WTC11 (cell line): ENCODE measurements around the gene MX2. TPM values are rescaled to one million over a fixed set of nuclear protein-coding genes. Genes with fewer than 3 reads are reported as not detected.
A peak's percentile ranks its signal among the peaks of the same experiment; 100 is the strongest.

Experiments
- ATAC-seq: fragments of 200-7000 bp; cut with Tn5 transposase; 2 replicates; pipeline ENCODE4 v1.10.0; 2021; ENCODE audit warnings: mild to moderate bottlenecking, moderate library complexity
- CTCF ChIA-PET: fragments of 300-600 bp; sonication (Branson Sonifier 250); formaldehyde crosslinking; loops from one replicate; lab custom pipeline; 2021; ENCODE audit warnings: antibody characterized with exemption; lab: Charles Lee
- POLR2A ChIA-PET: fragments of 350-600 bp; sonication (Branson Sonifier 250); formaldehyde crosslinking; loops from one replicate; lab custom pipeline; 2021; ENCODE audit warnings: antibody characterized with exemption; lab: Charles Lee
- DNase-seq: peaks from one replicate; pipeline ENCODE4 v3.0.0; 2021; ENCODE audit warnings: low spot score
- H3K27ac Mint-ChIP-seq: 2 replicates; pipeline ENCODE4 v1.8.0; 2021; ENCODE audit warnings: mixed read lengths
- H3K27me3 Mint-ChIP-seq: 2 replicates; pipeline ENCODE4 v1.8.0; 2021; ENCODE audit warnings: low read depth, mild to moderate bottlenecking, moderate library complexity, mixed read lengths
- H3K36me3 Mint-ChIP-seq: 2 replicates; pipeline ENCODE4 v1.8.0; 2021; ENCODE audit warnings: mixed read lengths
- H3K4me1 Mint-ChIP-seq: 2 replicates; pipeline ENCODE4 v1.8.0; 2022; ENCODE audit warnings: mixed read lengths
- H3K4me3 Mint-ChIP-seq: 2 replicates; pipeline ENCODE4 v1.8.0; 2021; ENCODE audit warnings: mild to moderate bottlenecking, moderate library complexity, mixed read lengths
- H3K9me3 Mint-ChIP-seq: 2 replicates; pipeline ENCODE4 v1.8.0; 2021; ENCODE audit warnings: mixed read lengths
- ARID4B ChIP-seq: sonication (generic); formaldehyde crosslinking; IDR thresholded peaks from 2 replicates; pipeline ENCODE4 v1.8.0; 2023; ENCODE audit warnings: missing genetic modification reagents, mild to moderate bottlenecking, borderline replicate concordance
- EMX1 ChIP-seq: fragments of 250-450 bp; sonication (Bioruptor Pico); IDR thresholded peaks from 2 replicates; pipeline ENCODE4 v1.8.0; 2021; ENCODE audit warnings: mild to moderate bottlenecking
- GABPB1 ChIP-seq: sonication (generic); formaldehyde crosslinking; IDR thresholded peaks from 2 replicates; pipeline ENCODE4 v1.8.1; 2023; ENCODE audit warnings: mild to moderate bottlenecking, missing genetic modification reagents
- HMGA2 ChIP-seq: fragments of 250-450 bp; sonication (Bioruptor Pico); IDR thresholded peaks from 2 replicates; pipeline ENCODE4 v1.4.0; 2021; ENCODE audit warnings: mild to moderate bottlenecking, moderate library complexity
- HMGXB4 ChIP-seq: sonication (generic); formaldehyde crosslinking; IDR thresholded peaks from 2 replicates; pipeline ENCODE4 v1.8.1; 2023; ENCODE audit warnings: mild to moderate bottlenecking, moderate library complexity, missing genetic modification reagents
- KAT7 ChIP-seq: sonication (generic); formaldehyde crosslinking; IDR thresholded peaks from 2 replicates; pipeline ENCODE4 v1.8.1; 2023; ENCODE audit warnings: missing genetic modification reagents, mild to moderate bottlenecking, borderline replicate concordance
- PREB ChIP-seq: sonication (generic); formaldehyde crosslinking; IDR thresholded peaks from 2 replicates; pipeline ENCODE4 v1.8.1; 2022; ENCODE audit warnings: mild to moderate bottlenecking, missing genetic modification reagents, moderate library complexity, borderline replicate concordance
- PRRX2 ChIP-seq: fragments of 250-450 bp; sonication (Bioruptor Pico); IDR thresholded peaks from 2 replicates; pipeline ENCODE4 v1.8.0; 2021; ENCODE audit warnings: mild to moderate bottlenecking
- RORB ChIP-seq: fragments of 250-450 bp; sonication (Bioruptor Pico); IDR thresholded peaks from 2 replicates; pipeline ENCODE4 v1.9.0; 2021; ENCODE audit warnings: mild to moderate bottlenecking
- SMAD3 ChIP-seq: sonication (generic); formaldehyde crosslinking; IDR thresholded peaks from 2 replicates; pipeline ENCODE4 v1.8.0; 2022; ENCODE audit warnings: missing genetic modification reagents, mild to moderate bottlenecking, borderline replicate concordance
- STAT6 ChIP-seq: sonication (generic); formaldehyde crosslinking; conservative IDR thresholded peaks from 2 replicates; pipeline ENCODE4 v1.8.1; 2023; ENCODE audit warnings: mild to moderate bottlenecking, low read depth, missing genetic modification reagents, moderate library complexity
- ZMAT4 ChIP-seq: fragments of 250-450 bp; sonication (Bioruptor Pico); IDR thresholded peaks from 2 replicates; pipeline ENCODE4 v1.9.0; 2021; ENCODE audit warnings: mild to moderate bottlenecking
- ZSCAN18 ChIP-seq: fragments of 250-450 bp; sonication (Bioruptor Pico); IDR thresholded peaks from 2 replicates; pipeline ENCODE4 v2.1.2; 2022; ENCODE audit warnings: mild to moderate bottlenecking, moderate library complexity
- total RNA-seq: library from RNA; stranded (reverse); gene quantifications from 3 replicates; pipeline ENCODE4 v1.2.3, GENCODE V29; 2021

Gene MX2
- total RNA-seq, 1 experiment from 2014 or later, result 2.6 TPM

- no peaks in the 10 kb centered on the region for H3K36me3 Mint-ChIP-seq
- no peak for ATAC-seq
- POLR2A ChIA-PET, result interaction anchor here (0.6 to 1.2 kb wide), 2 partner anchors 9 to 34 kb away, joined by 3 read pairs; no protein-coding TSS in a partner anchor
Measured at GRCh38 chr21:41317063-41317392, 44.8 kb upstream of the MX2 start.

GRCh38 chr21:41317458-41317857 is 44.4 kb upstream of the MX2 start:
- Mint-ChIP-seq H3K4me1 (peaks cover 14% of the 10 kb centered on the region), H3K4me3 (peak overlapping the region; percentile 78), H3K27ac (peak overlapping the region; percentile 30), H3K9me3 (no peaks in the 10 kb centered on the region), H3K27me3 (peaks cover 24% of the 10 kb centered on the region), H3K36me3 (no peaks in the 10 kb centered on the region)
- ChIA-PET CTCF (no interaction called here), POLR2A (interaction anchor here (0.6 to 1.2 kb wide), 2 partner anchors 9 to 34 kb away, joined by 3 read pairs; no protein-coding TSS in a partner anchor)
- TF ChIP-seq EMX1 (CRISPR knock-in tag) (no peak), SMAD3 (no peak), RORB (no peak), ZSCAN18 (CRISPR knock-in tag) (no peak), ARID4B (CRISPR knock-in tag) (no peak), PRRX2 (CRISPR knock-in tag) (no peak), ZMAT4 (CRISPR knock-in tag) (no peak), KAT7 (CRISPR knock-in tag) (no peak), GABPB1 (no peak), HMGA2 (CRISPR knock-in tag) (no peak)
- ATAC-seq (no peak), DNase-seq (no peak)

More at GRCh38 chr21:41317063-41317392, 44.8 kb upstream of the MX2 start:
- no peak for DNase-seq
- Mint-ChIP-seq H3K27ac (no peak overlapping the region), H3K9me3 (no peaks in the 10 kb centered on the region), H3K4me1 (peaks cover 11% of the 10 kb centered on the region), H3K27me3 (peaks cover 24% of the 10 kb centered on the region), H3K4me3 (peak overlapping the region; percentile 78)
- CTCF ChIA-PET, result interaction anchor here (1.1 to 1.6 kb wide), 3 partner anchors 34 to 146 kb away, joined by 3 to 12 read pairs (median 5); no protein-coding TSS in a partner anchor
- no peak for TF ChIP-seq STAT6
- TF ChIP-seq HMGXB4 (CRISPR knock-in tag), result 0 out of 2 replicates have a peak, but pooled peaks have one; percentile 21
- TF ChIP-seq PREB (CRISPR knock-in tag), result no peak
